HG03066 (cell line): ENCODE results near the gene SPINK7.
"Not testable (repeated sequence)": the region's sequence is repeated elsewhere in the genome, so short reads cannot be mapped to it uniquely, and the experiment has no call there.

Source experiments
- ATAC-seq: cut with Tn5 transposase; IDR thresholded peaks from one replicate; pipeline ENCODE4 v1.9.1; 2021; ENCODE audit warnings: low read depth; ENCODE audit not compliant: unreplicated experiment

The SPINK7 gene

DNA sequence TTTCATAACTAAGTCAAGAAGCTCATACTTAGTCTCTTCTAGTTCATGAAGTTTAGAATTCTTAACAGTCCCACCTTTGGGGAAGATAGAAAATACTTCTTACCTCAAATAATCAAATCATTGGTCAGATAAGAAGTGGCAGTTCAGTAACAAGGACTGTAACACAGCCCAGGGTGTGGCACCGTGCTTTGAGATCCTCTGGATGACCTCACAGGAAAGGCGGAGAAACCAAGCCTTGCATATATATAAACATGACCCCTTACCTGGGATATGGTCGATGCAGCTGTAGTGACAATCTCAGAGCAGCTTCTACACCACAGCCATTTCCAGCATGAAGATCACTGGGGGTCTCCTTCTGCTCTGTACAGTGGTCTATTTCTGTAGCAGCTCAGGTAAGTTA lies at the start of gene SPINK7:
Gene SPINK7 (plus strand): TSS at position 271 of the 400 bp plus-strand sequence. CDS start 61 bp downstream, at position 332.
- no peak for ATAC-seq

DNA sequence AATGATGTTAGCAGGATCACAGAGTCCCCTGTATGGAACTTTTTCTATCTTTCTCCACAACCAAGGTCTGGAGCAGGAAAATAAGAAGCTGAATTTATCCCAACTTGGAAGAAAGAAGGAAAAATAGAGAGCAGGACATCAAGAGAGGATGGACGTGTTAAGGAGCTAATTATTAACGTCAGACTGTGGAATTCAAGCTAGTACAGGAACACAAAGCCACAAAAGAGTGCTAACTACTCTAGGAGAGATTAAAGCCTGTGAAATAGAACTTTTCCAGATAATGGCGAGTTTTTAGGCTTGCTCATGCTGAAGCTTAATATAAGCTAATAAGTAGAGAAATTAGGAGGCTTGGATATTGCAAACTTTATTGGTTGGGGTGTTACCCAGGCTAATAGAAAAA lies 44.3 kb upstream of the SPINK7 start:
- no peak for ATAC-seq

DNA sequence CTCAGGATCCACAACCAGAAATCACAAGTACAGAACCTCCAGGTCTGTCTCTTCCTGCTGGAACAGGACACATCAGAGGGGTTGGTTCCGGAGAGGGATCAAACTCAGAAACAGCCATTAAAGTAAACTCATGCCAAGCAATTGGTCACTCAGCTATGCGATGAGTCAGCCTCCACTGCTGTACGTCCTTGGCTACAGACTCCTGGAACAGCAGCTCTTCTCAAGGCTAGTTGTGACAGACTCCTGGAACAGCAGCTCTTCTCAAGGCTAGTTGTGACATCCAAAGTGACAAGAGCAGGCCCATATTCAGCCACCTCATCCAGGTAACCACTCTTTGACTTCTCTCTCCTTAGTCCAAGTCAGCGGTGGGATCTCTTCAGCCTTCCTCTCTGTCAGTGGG lies 43.7 kb upstream of the SPINK7 start, which contains the start of gene SPINK13:
Gene SPINK13 (plus strand): TSS at position 229 of the 400 bp plus-strand sequence. CDS start 1,279 bp downstream, outside the sequence.
- no peak for ATAC-seq

DNA sequence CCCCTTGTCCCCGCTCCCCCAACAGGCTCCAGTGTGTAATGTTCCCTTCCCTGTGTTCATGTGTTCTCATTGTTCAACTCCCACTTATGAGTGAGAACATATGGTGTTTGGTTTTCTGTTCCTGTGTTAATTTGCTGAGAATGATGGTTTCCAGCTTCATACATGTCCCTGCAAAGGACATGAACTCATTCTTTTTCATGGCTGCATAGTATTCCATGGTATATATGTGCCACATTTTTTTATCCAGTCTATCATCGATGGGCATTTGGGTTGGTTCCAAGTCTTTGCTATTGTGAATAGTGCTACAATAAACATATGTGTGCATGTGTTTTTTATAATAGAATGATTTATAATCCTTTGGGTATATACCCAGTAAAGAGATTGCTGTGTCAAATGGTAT lies 37.1 kb upstream of the SPINK7 start:
- ATAC-seq = not testable (repeated sequence)

DNA sequence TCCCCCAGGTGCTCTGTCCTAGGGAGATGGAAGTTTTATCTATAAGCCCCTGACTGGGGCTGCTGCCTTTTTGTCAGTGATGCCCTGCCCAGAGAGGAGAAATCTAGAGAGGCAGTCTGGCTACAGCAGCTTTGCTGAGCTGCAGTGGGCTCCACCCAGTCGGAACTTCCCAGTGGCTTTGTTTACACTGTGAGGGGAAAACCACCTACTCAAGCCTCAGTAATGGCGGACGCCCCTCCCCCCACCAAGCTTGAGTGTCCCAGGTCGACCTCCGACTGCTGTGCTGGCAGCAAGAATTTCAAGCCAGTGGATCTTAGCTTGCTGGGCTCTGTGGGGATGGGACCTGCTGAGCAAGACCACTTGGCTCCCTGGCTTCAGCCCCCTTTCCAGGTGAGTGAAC lies 31.3 kb upstream of the SPINK7 start:
- not testable (repeated sequence) for ATAC-seq

DNA sequence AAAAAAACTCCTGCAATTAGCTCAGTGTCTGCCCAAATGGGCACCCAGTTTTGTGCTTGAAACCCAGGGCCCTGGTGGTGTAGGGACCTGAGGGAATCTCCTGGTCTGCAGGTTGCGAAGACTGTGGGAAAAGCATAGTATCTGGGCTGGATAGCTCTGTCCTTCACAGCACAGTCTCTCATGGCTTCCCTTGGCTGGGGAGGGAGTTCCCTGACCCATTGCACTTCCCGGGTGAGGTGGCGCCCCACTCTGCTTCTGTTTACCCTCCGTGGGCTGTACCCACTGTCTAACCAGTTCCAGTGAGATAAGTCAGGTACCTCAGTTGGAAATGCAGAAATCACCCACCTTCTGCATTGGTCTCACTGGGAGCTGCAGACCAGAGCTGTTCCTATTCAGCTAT lies 30.9 kb upstream of the SPINK7 start:
- not testable (repeated sequence) for ATAC-seq

DNA sequence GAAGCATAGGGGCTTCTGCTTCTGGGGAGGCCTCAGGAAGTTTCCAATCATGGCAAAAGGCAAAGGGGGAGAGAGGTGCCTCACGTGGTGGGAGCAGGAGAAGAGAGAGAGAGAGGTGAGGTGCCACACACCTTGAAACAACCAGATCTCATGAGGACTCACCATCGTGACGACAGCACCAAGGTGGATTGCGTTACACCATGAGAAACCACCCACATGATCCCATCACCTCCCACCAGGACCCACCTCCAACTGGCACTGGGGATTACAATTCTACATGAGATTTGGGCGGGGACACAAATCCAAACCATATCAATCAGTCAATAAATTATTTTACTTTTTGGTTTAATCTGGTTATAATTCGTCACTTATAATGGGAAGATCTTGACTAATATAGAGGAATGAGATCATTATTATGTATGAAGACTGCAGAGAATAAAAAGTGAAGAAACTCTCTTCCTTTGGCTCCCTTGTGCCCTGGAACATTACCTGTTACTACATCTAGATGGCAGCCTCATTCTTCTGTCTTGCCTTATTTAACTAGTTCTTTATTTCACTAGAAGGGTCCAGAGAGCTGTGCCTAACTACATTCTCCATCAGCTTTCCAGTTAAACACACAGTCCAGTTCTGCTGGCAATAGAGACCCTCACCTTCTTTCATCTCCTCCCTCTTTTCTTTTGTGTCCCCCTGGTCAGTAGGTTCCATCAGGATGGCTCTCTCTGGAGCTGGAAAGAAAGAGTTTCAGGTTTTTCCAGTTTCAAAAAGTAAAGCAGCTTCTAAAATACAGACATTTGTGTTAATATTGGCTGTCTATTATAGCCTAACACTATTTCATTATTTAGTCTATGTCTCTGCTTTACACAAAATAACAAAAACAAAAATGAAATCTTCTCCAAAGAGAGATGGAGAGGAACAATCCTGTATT lies 21.7 kb upstream of the SPINK7 start:
- no peak for ATAC-seq

DNA sequence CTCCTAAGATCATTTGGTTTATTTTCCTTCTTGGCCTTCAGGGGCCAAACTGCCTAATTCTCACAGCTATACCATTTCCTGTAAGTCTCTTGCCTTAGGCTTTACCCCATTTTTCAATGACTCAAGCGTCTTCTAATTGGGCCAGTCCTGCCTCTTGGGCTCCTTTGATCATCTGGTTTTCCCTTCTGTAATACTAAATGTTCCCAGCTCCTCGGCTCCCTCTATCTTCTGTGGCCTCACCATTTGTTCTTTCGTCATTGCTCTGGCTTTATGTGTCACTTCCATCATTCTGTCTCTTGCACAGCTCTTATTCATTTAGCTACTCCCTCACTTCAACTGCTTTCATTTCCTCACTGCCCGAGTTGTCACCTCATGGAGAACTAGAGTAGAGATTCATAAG lies 14.5 kb upstream of the SPINK7 start:
- ATAC-seq = no peak

DNA sequence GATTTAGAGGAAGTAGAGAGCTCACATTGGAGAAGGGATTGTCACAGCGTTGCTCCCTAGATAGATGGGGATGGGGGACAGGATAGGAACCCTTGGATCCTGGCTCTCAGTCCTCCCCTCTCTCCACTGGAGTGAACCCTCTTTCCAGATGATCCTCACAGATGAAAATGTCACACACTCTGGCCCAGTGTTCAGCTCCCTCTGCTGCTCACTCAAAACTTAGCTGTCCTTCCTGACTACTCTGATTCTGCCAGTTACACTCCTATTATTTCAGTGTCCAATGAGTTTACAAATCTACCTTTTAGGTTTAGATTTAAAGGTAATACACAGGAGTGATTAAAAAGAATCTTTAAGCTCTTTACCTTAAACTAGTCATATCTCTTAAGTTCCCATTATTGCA lies 5.8 kb upstream of the SPINK7 start:
- no peak for ATAC-seq

DNA sequence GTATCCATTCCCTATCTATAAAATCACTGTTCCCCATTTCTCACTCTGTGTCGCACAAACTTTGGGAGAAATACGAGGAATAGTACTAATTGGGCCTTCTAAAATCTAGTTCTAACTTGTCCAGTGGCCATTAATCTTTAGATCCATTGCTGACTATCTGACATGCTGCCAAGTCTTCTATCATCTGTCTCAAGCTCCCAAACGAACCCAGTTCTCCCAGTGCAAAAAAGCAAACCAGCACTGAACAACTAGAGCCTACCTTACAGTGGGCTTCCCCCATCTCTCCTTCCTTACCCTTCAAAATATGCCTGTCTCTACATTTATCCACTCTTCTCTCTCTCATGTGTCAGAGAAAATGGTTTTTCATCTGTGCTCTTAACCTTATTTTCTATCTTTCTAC lies 3.2 kb upstream of the SPINK7 start:
- no peak for ATAC-seq

DNA sequence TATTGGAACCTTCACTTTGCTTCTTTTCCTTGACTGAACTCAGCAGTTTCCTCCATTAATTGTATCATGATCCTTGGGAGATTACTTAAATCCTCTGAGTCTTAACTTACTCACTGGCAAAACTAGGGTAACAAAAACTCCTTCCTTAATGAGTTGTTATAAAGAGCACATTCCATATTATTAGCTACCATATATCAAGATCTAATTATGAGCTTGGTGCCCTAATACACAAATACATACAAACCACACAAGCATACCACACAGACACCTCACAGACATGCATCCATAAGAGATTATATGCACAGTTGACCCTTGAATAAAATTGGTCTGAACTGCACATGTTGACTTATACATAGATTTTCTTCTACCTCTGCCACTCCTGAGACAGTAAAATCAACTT lies 2.5 kb upstream of the SPINK7 start:
- no peak for ATAC-seq

DNA sequence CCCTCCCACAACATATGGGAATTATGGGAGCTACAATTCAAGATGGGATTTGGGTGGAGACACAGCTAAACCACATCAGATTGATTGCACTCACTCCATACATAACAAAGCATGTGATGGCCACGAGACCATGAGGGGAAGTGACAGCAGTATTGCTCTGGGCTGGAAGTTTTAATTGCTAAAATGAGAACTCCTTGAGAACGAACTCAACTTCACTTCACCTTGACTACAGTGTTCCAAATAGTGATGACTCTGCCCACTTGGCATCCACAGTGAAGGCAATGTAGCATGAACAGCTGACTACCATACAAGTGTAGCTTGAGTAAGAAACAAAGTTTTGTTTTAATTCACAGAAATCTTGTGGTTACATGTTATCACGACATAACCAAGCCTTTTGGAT lies 739 bp upstream of the SPINK7 start:
- no peak for ATAC-seq

DNA sequence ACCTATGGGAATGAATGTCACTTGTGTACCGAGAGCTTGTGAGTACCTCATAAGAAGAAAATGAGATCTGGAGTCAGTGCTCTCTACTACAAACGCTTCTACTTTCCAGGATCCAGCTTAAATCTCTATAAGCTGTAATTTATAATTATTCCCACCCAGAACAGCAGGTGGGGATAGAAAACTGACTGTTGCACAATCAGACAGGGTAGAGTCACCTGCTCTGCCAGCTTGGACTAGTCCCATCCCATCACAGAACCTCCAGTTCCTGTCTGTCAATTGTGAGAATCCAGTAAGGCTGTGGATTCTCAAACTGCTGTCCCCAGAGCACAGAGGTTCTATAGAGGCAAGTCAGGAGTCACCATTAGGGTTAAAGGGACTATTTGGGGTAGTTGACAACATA lies 2.0 kb downstream of the SPINK7 start:
- no peak for ATAC-seq

DNA sequence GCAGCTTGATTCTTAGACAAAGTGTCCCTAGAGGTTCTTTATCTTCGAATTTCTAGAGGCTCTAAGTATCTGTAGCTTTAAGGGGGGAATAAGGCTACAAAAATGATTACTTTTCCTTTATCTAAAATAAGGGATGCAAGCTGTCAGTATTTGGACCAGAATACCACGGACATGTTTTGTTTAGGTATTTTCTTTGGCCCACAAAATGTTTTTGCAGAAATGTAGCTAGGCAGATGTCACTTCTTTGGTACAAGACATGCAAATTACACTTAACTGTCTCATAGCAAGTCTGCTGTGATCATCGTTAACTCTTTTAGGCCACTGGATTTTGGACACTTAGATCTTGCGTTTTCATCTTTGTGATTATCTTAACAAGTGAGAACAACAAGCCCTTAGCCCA lies 2.5 kb downstream of the SPINK7 start:
- no peak for ATAC-seq

DNA sequence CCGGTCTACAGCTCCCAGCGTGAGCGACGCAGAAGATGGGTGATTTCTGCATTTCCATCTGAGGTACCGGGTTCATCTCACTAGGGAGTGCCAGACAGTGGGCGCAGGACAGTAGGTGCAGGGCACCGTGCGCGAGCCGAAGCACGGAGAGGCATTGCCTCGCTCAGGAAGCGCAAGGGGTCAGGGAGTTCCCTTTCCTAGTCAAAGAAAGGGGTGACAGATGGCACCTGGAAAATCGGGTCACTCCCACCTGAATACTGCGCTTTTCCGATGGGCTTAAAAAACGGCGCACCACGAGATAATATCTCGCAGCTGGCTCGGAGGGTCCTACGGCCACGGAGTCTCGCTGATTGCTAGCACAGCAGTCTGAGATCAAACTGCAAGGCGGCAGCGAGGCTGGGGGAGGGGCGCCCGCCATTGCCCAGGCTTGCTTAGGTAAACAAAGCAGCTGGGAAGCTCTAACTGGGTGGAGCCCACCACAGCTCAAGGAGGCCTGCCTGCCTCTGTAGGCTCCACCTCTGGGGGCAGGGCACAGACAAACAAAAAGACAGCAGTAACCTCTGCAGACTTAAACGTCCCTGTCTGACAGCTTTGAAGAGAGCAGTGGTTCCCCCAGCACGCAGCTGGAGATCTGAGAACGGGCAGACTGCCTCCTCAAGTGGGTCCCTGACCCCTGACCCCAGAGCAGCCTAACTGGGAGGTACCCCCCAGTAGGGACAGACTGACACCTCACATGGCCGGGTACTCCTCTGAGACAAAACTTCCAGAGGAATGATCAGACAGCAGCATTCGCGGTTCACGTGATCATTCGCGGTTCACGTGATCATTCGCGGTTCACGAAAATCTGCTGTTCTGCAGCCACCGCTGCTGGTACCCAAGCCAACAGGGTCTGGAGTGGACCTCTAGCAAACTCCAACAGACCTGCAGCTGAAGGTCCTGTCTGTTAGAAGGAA lies 8.1 kb downstream of the SPINK7 start:
- ATAC-seq = not testable (repeated sequence)

DNA sequence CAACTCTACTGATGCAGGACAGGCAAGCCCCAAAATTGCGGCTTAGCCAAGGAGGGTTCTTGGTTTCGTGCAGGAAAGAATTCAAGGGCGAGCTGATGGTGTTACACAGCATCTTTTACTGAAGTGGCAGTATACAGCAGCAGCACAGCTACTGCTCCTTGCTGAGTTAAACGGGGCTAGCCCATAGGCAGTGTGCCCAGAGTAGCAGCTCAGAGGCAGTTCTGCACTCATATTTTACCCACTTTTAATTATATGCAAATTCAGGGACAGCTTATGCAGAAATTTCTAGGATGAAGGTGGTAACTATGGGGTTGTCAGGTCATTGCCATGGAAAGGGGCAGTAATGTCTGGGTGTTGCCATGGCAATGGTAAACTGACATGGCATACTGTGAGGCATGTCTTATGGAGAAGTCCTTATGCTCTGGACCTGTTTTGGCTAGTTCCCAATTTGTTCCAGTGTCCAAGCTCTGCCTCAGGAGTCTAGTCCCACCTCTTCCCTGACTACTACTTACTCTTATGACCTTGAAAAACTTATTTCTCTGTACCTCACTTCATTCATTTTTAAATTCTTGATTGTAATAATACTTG lies 21.1 kb downstream of the SPINK7 start:
- ATAC-seq = no peak

DNA sequence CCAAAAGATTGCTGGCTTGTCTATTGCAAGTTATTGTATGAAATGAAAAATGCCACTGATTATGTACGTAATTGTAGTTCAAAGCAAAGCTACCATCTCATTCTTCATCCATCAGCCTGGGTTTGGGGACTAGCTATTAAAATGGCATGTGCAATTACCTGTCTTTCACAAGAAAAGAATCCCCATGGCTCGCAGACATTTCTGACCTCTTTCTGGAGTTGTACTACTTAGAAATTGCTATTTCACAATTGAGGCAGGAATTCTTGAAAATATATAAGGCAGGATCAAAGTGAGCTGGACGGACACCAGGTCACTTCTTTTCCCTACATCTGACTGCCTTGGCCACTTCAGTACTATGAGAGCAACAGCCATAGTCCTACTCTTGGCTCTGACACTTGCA lies 23.0 kb downstream of the SPINK7 start, which contains the start of gene SPINK9:
Gene SPINK9 (plus strand): TSS at position 301 of the 400 bp plus-strand sequence. CDS start 55 bp downstream, at position 356.
- no peak for ATAC-seq

DNA sequence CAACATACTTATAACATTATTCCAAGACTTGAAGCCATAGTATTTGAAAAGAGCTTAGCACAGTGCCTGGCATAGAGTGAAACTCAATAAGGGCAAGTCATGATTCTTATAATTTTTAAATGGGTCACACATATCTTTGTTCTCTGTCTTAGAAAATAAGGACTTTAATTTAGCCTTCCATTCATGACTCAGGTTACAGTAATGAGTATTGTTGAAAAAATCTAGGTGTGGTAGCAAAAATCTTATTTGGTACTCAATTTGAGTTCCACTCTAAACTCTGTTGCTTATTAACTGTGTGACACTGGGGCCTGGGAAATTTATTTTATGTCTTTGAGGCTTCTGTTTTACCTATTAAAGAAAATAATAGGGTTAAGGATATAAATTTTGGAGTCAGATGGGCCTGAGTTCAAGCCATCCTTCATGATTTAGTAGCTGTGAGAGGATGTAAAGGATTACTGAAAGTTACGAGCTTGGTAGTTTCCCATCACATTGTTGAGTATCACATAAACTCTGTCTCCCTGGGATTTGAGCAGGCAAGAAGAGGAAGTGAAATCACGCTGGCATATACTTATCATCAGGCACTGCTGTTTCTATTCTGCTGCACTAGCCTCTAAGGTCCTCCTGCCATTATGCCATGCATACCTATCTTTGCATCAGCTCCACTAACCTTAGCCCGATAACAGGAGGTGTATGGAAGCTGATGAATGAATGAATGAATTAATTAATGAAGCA lies 24.6 kb downstream of the SPINK7 start:
- no peak for ATAC-seq

DNA sequence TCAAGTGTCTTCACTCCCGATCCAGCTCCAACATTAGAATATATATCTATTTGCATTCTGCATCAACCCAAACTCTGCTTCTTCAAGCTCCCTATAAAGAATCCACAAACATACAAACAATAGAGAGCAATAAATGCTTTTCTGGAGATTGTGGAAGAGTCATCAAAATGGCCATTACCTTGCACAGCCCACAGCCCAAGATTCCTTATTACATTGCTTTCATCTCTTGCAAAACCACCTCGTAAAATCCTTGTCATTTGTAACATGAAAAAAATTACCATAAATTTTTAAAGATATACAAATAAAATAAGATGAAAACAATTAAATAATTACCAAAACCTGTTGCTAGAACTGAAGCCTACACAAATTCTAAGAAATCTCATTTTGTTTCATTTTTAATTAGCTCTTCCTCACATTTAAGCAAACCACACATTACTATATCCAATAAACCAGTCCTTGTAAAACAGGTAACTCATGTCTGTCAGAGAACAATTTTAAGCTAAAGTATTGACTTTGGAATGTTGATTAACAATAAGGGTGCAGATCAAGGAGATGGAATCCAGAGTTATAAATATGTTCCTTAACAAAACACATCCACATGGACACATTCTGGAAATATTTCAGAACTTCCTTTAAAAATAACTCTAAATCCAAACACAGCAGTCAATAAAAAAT lies 30.3 kb downstream of the SPINK7 start:
- no peak for ATAC-seq

DNA sequence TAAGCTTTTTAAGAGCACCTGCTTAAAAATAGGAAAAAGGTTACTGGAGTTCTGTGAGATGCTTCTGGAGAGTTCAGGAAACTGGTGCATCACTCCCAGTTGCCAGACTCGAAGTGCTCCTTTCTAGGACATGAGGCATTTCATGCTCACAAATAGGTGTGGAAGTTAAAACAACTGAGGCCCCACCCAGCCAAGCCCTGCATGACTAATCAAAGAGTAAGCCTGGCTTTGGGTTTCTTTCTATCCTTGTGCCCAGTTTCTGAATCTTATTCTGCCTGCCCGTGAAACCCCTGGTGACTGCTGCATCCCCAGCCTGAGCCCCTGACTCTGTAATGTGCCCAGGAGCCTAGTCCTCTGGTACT lies 30.8 kb downstream of the SPINK7 start:
- no peak for ATAC-seq
